ENCODE results near the gene CCDC170. TPM values are rescaled to one million over a fixed set of nuclear protein-coding genes. Genes with fewer than 3 reads are reported as not detected.

The CCDC170 gene
- total RNA-seq, 5 donors from 2014 or later (not counting 1 experiment from before 2014, with no cell fraction given): 0.07 to 0.32 TPM; not detected in 3

GRCh38 chr6:151610326-151610725 is 116.5 kb downstream of the CCDC170 start:
- CTCF ChIA-PET: no interaction called here
- POLR2A ChIA-PET: no interaction called here

DNA sequence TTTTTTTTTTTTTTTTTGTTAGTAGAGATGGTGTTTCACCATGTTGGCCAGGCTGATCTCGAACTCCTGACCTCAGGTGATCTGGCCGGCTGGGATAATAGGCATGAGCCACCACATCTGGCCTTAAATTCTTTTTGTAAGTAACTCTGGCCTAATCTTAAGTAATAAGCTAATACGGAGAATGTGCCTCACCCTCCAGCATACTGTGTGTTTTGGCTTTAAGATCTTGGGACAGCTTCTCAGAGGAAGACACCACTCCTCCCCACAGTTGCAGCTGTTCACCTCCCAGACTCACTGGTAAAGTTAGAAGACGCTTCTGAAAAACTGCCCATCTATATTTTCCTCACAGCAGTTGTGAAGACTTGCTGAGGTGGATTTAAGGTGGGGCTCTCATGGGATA is 120.8 kb downstream of the CCDC170 start:
- Mint-ChIP-seq H3K4me1 (no peaks in the 10 kb centered on the region), H3K9me3 (no peaks in the 10 kb centered on the region), H3K27ac (no peak overlapping the region), H3K36me3 (no peaks in the 10 kb centered on the region), H3K4me3 (no peak overlapping the region), H3K27me3 (peaks cover 11 to 24% of the 10 kb centered on the region in 2 donors)
- DNase-seq (no peak), ATAC-seq (replicated peaks in 1 of 4) (no peak)
- CTCF ChIA-PET: interaction anchor here in 1 of 2 donors (0.7 kb wide), 1 partner anchor 9 kb away, joined by 6 read pairs; no protein-coding TSS in a partner anchor
- no CpG with 5 or more reads among the region's 4 CpGs for WGBS (ENCODE audit: insufficient coverage)
- no peaks in the 10 kb centered on the region for H3K4me1 ChIP-seq (ENCODE audit: control insufficient read depth in 1 of 2, extremely low read depth in 1 of 2, insufficient read depth in 2 of 2, low read length in 2 of 2)
- peaks cover 0 to 5% of the 10 kb centered on the region in 2 experiments for H3K27me3 ChIP-seq (replicated peaks in 1 of 2; ENCODE audit: control insufficient read depth in 2 of 2, extremely low read depth in 1 of 2, insufficient read depth in 2 of 2, low read length in 1 of 2)
- H3K27ac ChIP-seq (ENCODE audit: low read length): no peak overlapping the region
- POLR2A ChIA-PET: no interaction called here
- H3K9me3 ChIP-seq: no peaks in the 10 kb centered on the region
- H3K36me3 ChIP-seq (ENCODE audit: control insufficient read depth in 2 of 2, extremely low read depth in 1 of 2, insufficient read depth in 1 of 2, low read length in 1 of 2): no peaks in the 10 kb centered on the region
- no peak overlapping the region for H3K4me3 ChIP-seq (ENCODE audit: control insufficient read depth in 1 of 2, extremely low read depth in 1 of 2, low read length in 1 of 2)

More at GRCh38 chr6:151610326-151610725, 116.5 kb downstream of the CCDC170 start:
- Mint-ChIP-seq H3K4me3 (no peak overlapping the region), H3K27ac (no peak overlapping the region), H3K9me3 (peaks cover 0 to 3% (median 0%) of the 10 kb centered on the region in 3 donors), H3K27me3 (peaks cover 25 to 27% of the 10 kb centered on the region in 2 donors), H3K36me3 (no peaks in the 10 kb centered on the region), H3K4me1 (no peaks in the 10 kb centered on the region)
- no CpG with 5 or more reads among the region's 1 CpG for WGBS (ENCODE audit: insufficient coverage)
- H3K27ac ChIP-seq (ENCODE audit: low read length): no peak overlapping the region
- H3K4me1 ChIP-seq (ENCODE audit: control insufficient read depth in 1 of 2, extremely low read depth in 1 of 2, insufficient read depth in 2 of 2, low read length in 2 of 2): no peaks in the 10 kb centered on the region
- no peak overlapping the region for H3K4me3 ChIP-seq (ENCODE audit: control insufficient read depth in 1 of 2, extremely low read depth in 1 of 2, low read length in 1 of 2)
- H3K9me3 ChIP-seq: no peaks in the 10 kb centered on the region
- H3K36me3 ChIP-seq (ENCODE audit: control insufficient read depth in 2 of 2, extremely low read depth in 1 of 2, insufficient read depth in 1 of 2, low read length in 1 of 2): no peaks in the 10 kb centered on the region
- H3K27me3 ChIP-seq (replicated peaks in 1 of 2; ENCODE audit: control insufficient read depth in 2 of 2, extremely low read depth in 1 of 2, insufficient read depth in 2 of 2, low read length in 1 of 2): peaks cover 0 to 11% of the 10 kb centered on the region in 2 experiments
- DNase-seq (no peak), ATAC-seq (replicated peaks in 1 of 4) (no peak)

DNA sequence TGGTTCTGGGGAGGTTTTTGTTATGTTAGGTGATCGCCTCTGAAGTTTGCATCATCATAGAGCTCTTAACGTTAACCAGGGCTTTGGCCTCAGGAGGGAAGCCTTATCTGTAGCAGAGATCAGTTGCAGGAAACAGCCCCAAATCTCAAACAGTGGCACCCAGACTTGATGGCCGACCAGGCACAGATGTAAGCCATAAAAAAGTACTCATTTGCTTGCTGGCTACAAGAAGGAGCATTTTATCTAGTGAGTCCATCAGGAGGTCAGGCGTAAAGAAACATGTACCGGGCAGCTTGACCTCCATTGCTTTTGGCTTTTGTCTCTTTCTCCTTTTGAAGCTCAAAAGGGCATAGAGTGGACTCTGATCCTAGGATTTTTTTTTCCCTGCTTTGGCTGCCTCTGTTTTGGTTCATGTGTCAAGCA is 122.3 kb downstream of the CCDC170 start:
- Histone ChIP-seq H3K9me3 (no peaks in the 10 kb centered on the region), H3K36me3 (ENCODE audit: control insufficient read depth in 2 of 2, extremely low read depth in 1 of 2, insufficient read depth in 1 of 2, low read length in 1 of 2) (no peaks in the 10 kb centered on the region), H3K4me1 (ENCODE audit: control insufficient read depth in 1 of 2, extremely low read depth in 1 of 2, insufficient read depth in 2 of 2, low read length in 2 of 2) (no peaks in the 10 kb centered on the region), H3K27me3 (replicated peaks in 1 of 2; ENCODE audit: control insufficient read depth in 2 of 2, extremely low read depth in 1 of 2, insufficient read depth in 2 of 2, low read length in 1 of 2) (peaks cover 0 to 5% of the 10 kb centered on the region in 2 experiments), H3K27ac (ENCODE audit: low read length) (no peak overlapping the region), H3K4me3 (ENCODE audit: control insufficient read depth in 1 of 2, extremely low read depth in 1 of 2, low read length in 1 of 2) (no peak overlapping the region)
- Mint-ChIP-seq H3K27ac (no peak overlapping the region), H3K4me3 (no peak overlapping the region), H3K27me3 (peaks cover 11 to 24% of the 10 kb centered on the region in 2 donors), H3K4me1 (no peaks in the 10 kb centered on the region), H3K36me3 (no peaks in the 10 kb centered on the region), H3K9me3 (no peaks in the 10 kb centered on the region)
- 24% methylated on average over 5 of the region's 5 CpGs for WGBS (ENCODE audit: insufficient coverage)
- ATAC-seq (replicated peaks in 1 of 4) (no peak), DNase-seq (no peak)
- POLR2A ChIA-PET: no interaction called here
- CTCF ChIA-PET: interaction anchor here in 1 of 2 donors (0.6 kb wide), 1 partner anchor 758 kb away, joined by 4 read pairs; no protein-coding TSS in a partner anchor

GRCh38 chr6:151616600-151616999 is 122.8 kb downstream of the CCDC170 start:
- Mint-ChIP-seq H3K36me3 (no peaks in the 10 kb centered on the region), H3K4me3 (no peak overlapping the region), H3K27ac (no peak overlapping the region), H3K27me3 (peaks cover 11 to 24% of the 10 kb centered on the region in 2 donors), H3K4me1 (no peaks in the 10 kb centered on the region), H3K9me3 (no peaks in the 10 kb centered on the region)
- Histone ChIP-seq H3K4me1 (ENCODE audit: control insufficient read depth in 1 of 2, extremely low read depth in 1 of 2, insufficient read depth in 2 of 2, low read length in 2 of 2) (no peaks in the 10 kb centered on the region), H3K27me3 (replicated peaks in 1 of 2; ENCODE audit: control insufficient read depth in 2 of 2, extremely low read depth in 1 of 2, insufficient read depth in 2 of 2, low read length in 1 of 2) (peaks cover 0 to 4% of the 10 kb centered on the region in 2 experiments), H3K9me3 (no peaks in the 10 kb centered on the region), H3K36me3 (ENCODE audit: control insufficient read depth in 2 of 2, extremely low read depth in 1 of 2, insufficient read depth in 1 of 2, low read length in 1 of 2) (no peaks in the 10 kb centered on the region), H3K27ac (ENCODE audit: low read length) (no peak overlapping the region), H3K4me3 (ENCODE audit: control insufficient read depth in 1 of 2, extremely low read depth in 1 of 2, low read length in 1 of 2) (no peak overlapping the region)
- ChIA-PET CTCF (no interaction called here), POLR2A (no interaction called here)
- no peak for DNase-seq
- 67% methylated on average over 1 of the region's 2 CpGs for WGBS (ENCODE audit: insufficient coverage)
- no peak for ATAC-seq (replicated peaks in 1 of 4)

GRCh38 chr6:151617539-151617938 is 123.7 kb downstream of the CCDC170 start:
- no peak for ATAC-seq (replicated peaks in 1 of 4)
- ChIA-PET CTCF (no interaction called here), POLR2A (no interaction called here)
- no peak overlapping the region for H3K27ac Mint-ChIP-seq
- H3K27me3 Mint-ChIP-seq: peaks cover 11 to 18% of the 10 kb centered on the region in 2 donors
- peaks cover 0 to 3% of the 10 kb centered on the region in 2 experiments for H3K27me3 ChIP-seq (replicated peaks in 1 of 2; ENCODE audit: control insufficient read depth in 2 of 2, extremely low read depth in 1 of 2, insufficient read depth in 2 of 2, low read length in 1 of 2)
- H3K4me1 ChIP-seq (ENCODE audit: control insufficient read depth in 1 of 2, extremely low read depth in 1 of 2, insufficient read depth in 2 of 2, low read length in 2 of 2): no peaks in the 10 kb centered on the region
- DNase-seq: no peak
- H3K9me3 Mint-ChIP-seq: no peaks in the 10 kb centered on the region
- H3K4me1 Mint-ChIP-seq: no peaks in the 10 kb centered on the region
- H3K36me3 ChIP-seq (ENCODE audit: control insufficient read depth in 2 of 2, extremely low read depth in 1 of 2, insufficient read depth in 1 of 2, low read length in 1 of 2): no peaks in the 10 kb centered on the region
- H3K4me3 ChIP-seq (ENCODE audit: control insufficient read depth in 1 of 2, extremely low read depth in 1 of 2, low read length in 1 of 2): no peak overlapping the region
- H3K9me3 ChIP-seq: no peaks in the 10 kb centered on the region
- H3K36me3 Mint-ChIP-seq: no peaks in the 10 kb centered on the region
- WGBS (ENCODE audit: insufficient coverage): no CpG with 5 or more reads among the region's 2 CpGs
- H3K4me3 Mint-ChIP-seq: no peak overlapping the region
- H3K27ac ChIP-seq (ENCODE audit: low read length): no peak overlapping the region

- CTCF ChIA-PET: interaction anchor here in 1 of 2 donors (0.6 kb wide), 1 partner anchor 186 kb away, joined by 7 read pairs; no protein-coding TSS in a partner anchor
- Histone ChIP-seq H3K4me3 (ENCODE audit: control insufficient read depth in 1 of 2, extremely low read depth in 1 of 2, low read length in 1 of 2) (no peak overlapping the region), H3K27me3 (replicated peaks in 1 of 2; ENCODE audit: control insufficient read depth in 2 of 2, extremely low read depth in 1 of 2, insufficient read depth in 2 of 2, low read length in 1 of 2) (no peaks in the 10 kb centered on the region), H3K27ac (ENCODE audit: low read length) (no peak overlapping the region), H3K4me1 (ENCODE audit: control insufficient read depth in 1 of 2, extremely low read depth in 1 of 2, insufficient read depth in 2 of 2, low read length in 2 of 2) (no peaks in the 10 kb centered on the region), H3K36me3 (ENCODE audit: control insufficient read depth in 2 of 2, extremely low read depth in 1 of 2, insufficient read depth in 1 of 2, low read length in 1 of 2) (no peaks in the 10 kb centered on the region), H3K9me3 (no peaks in the 10 kb centered on the region)
- POLR2A ChIA-PET: interaction anchor here in 1 of 2 donors (0.7 kb wide), 1 partner anchor 683 kb away, joined by 10 read pairs; no protein-coding TSS in a partner anchor
- Mint-ChIP-seq H3K36me3 (no peaks in the 10 kb centered on the region), H3K9me3 (no peaks in the 10 kb centered on the region), H3K4me3 (no peak overlapping the region), H3K27me3 (peaks cover 11 to 14% of the 10 kb centered on the region in 2 donors), H3K4me1 (no peaks in the 10 kb centered on the region), H3K27ac (no peak overlapping the region)
- DNase-seq (no peak), ATAC-seq (replicated peaks in 1 of 4) (no peak)
- WGBS (ENCODE audit: insufficient coverage): no CpG with 5 or more reads among the region's 4 CpGs
Observed at GRCh38 chr6:151618717-151619116, 124.9 kb downstream of the CCDC170 start.

DNA sequence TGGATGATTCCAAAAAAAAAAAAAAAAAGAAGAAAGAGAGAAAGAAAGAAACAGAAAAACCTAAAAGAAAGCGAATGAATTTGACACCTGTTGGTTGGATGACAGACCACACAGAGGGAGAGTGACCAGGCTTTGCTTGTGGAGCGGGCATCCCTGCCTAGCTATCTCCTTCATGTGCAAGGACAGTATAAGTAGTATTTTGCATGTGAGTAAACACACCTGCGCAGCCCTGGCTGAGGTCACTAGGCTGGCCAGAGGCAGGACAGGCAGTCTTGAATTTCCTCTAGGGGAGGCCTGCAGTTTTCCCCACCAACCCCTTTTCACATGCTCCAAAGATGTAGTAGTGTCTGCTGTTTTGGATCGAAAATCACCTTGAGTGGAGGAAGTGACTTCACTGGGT is 126.4 kb downstream of the CCDC170 start:
- Mint-ChIP-seq H3K9me3 (no peaks in the 10 kb centered on the region), H3K4me1 (no peaks in the 10 kb centered on the region), H3K4me3 (no peak overlapping the region), H3K36me3 (no peaks in the 10 kb centered on the region), H3K27ac (no peak overlapping the region), H3K27me3 (peaks cover 7 to 8% of the 10 kb centered on the region in 2 donors)
- Histone ChIP-seq H3K27ac (ENCODE audit: low read length) (no peak overlapping the region), H3K9me3 (no peaks in the 10 kb centered on the region), H3K4me3 (ENCODE audit: control insufficient read depth in 1 of 2, extremely low read depth in 1 of 2, low read length in 1 of 2) (no peak overlapping the region), H3K27me3 (replicated peaks in 1 of 2; ENCODE audit: control insufficient read depth in 2 of 2, extremely low read depth in 1 of 2, insufficient read depth in 2 of 2, low read length in 1 of 2) (no peaks in the 10 kb centered on the region), H3K4me1 (ENCODE audit: control insufficient read depth in 1 of 2, extremely low read depth in 1 of 2, insufficient read depth in 2 of 2, low read length in 2 of 2) (no peaks in the 10 kb centered on the region), H3K36me3 (ENCODE audit: control insufficient read depth in 2 of 2, extremely low read depth in 1 of 2, insufficient read depth in 1 of 2, low read length in 1 of 2) (no peaks in the 10 kb centered on the region)
- 80% methylated on average over 1 of the region's 4 CpGs for WGBS (ENCODE audit: insufficient coverage)
- POLR2A ChIA-PET: no interaction called here
- DNase-seq (no peak), ATAC-seq (replicated peaks in 1 of 4) (no peak)
- CTCF ChIA-PET: no interaction called here

All from T-cell (primary cell).